ENCODE data around the gene KIAA1958.

- no peak for TF ChIP-seq CTCF (IDR thresholded peaks at IDR 0.05)
- TF ChIP-seq POLR2A (IDR thresholded peaks at IDR 0.05) = no peak
Measured at GRCh38 chr9:112555101-112555643, 68.5 kb downstream of the KIAA1958 start.

All from sigmoid colon (tissue), 3 donors.